HAP-1 (cell line): ENCODE results near the gene DIO1.
A peak's percentile ranks its signal among the peaks of the same experiment; 100 is the strongest.

ENCODE experiments used
- DNase-seq, 2 experiments: peaks; one replicate each; pipeline ENCODE4 v3.0.0-alpha.2; 2016 to 2020; ENCODE audit warnings: low spot score in 2 of 2
- H3K27me3 ChIP-seq: fragments of 250-450 bp; sonication (Bioruptor Pico); 2 replicates; pipeline ENCODE4 v1.5.1; 2020; ENCODE audit warnings: low read depth, mild to moderate bottlenecking, moderate library complexity
- H3K36me3 ChIP-seq: fragments of 250-450 bp; sonication (Bioruptor Pico); replicated peaks from 2 replicates; pipeline ENCODE4 v1.5.1; 2020; ENCODE audit warnings: mild to moderate bottlenecking
- H3K4me1 ChIP-seq: fragments of 250-450 bp; sonication (Bioruptor Pico); 2 replicates; pipeline ENCODE4 v1.5.1; 2020; ENCODE audit warnings: mild to moderate bottlenecking
- H3K4me3 ChIP-seq: fragments of 250-450 bp; sonication (Bioruptor Pico); 2 replicates; pipeline ENCODE4 v1.5.1; 2020; ENCODE audit warnings: mild to moderate bottlenecking, moderate library complexity
- H3K9me3 ChIP-seq: fragments of 250-450 bp; sonication (Bioruptor Pico); 2 replicates; pipeline ENCODE4 v1.5.1; 2020; ENCODE audit warnings: mild to moderate bottlenecking, moderate library complexity
- in situ Hi-C: fragments of 300-500 bp; cut with MboI; formaldehyde crosslinking; loops from 3 replicates; pipeline ENCODE4 v1.14.3; 2020; ENCODE audit warnings: low sequenced_read_pairs, inconsistent platforms, mixed read lengths

DIO1 gene

GRCh38 chr1:53936430-53936829 is 42.4 kb downstream of the DIO1 start:
- Histone ChIP-seq H3K9me3 (no peaks in the 10 kb centered on the region), H3K4me1 (no peaks in the 10 kb centered on the region), H3K36me3 (no peaks in the 10 kb centered on the region), H3K4me3 (no peak overlapping the region), H3K27me3 (no peaks in the 10 kb centered on the region)
- DNase-seq = no peak
- in situ Hi-C loops = no loop called here

- H3K9me3 ChIP-seq = no peaks in the 10 kb centered on the region
- no peaks in the 10 kb centered on the region for H3K27me3 ChIP-seq
- no peaks in the 10 kb centered on the region for H3K36me3 ChIP-seq
- H3K4me3 ChIP-seq = no peak overlapping the region
- H3K4me1 ChIP-seq = no peaks in the 10 kb centered on the region
- in situ Hi-C loops = no loop called here
- DNase-seq = no peak
Observed at GRCh38 chr1:53938136-53938830, 44.3 kb downstream of the DIO1 start.

- in situ Hi-C loops = no loop called here
- Histone ChIP-seq H3K9me3 (no peaks in the 10 kb centered on the region), H3K36me3 (no peaks in the 10 kb centered on the region), H3K4me3 (no peak overlapping the region), H3K4me1 (peaks cover 9% of the 10 kb centered on the region), H3K27me3 (no peaks in the 10 kb centered on the region)
- no peak for DNase-seq
Observed at GRCh38 chr1:53942127-53942957, 48.4 kb downstream of the DIO1 start.

GRCh38 chr1:53943090-53943489 is 49.1 kb downstream of the DIO1 start:
- Histone ChIP-seq H3K4me3 (no peak overlapping the region), H3K4me1 (peaks cover 14% of the 10 kb centered on the region), H3K36me3 (no peaks in the 10 kb centered on the region), H3K27me3 (no peaks in the 10 kb centered on the region), H3K9me3 (no peaks in the 10 kb centered on the region)
- in situ Hi-C loops = no loop called here
- no peak for DNase-seq

GRCh38 chr1:53943490-53944043 is 49.6 kb downstream of the DIO1 start:
- no peaks in the 10 kb centered on the region for H3K9me3 ChIP-seq
- H3K36me3 ChIP-seq = no peaks in the 10 kb centered on the region
- in situ Hi-C loops = no loop called here
- no peak overlapping the region for H3K4me3 ChIP-seq
- DNase-seq = no peak
- H3K27me3 ChIP-seq = no peaks in the 10 kb centered on the region
- peaks cover 17% of the 10 kb centered on the region for H3K4me1 ChIP-seq

- in situ Hi-C loops = no loop called here
- H3K4me1 ChIP-seq = peaks cover 19% of the 10 kb centered on the region
- H3K36me3 ChIP-seq = no peaks in the 10 kb centered on the region; the same call in 1 of the 2 replicates
- DNase-seq = peak in 1 of 2 experiments; percentile 25
- H3K9me3 ChIP-seq = no peaks in the 10 kb centered on the region
- H3K27me3 ChIP-seq = no peaks in the 10 kb centered on the region
- H3K4me3 ChIP-seq = peak overlapping the region; percentile 91
Observed at GRCh38 chr1:53944469-53945182, 50.6 kb downstream of the DIO1 start.

- no peaks in the 10 kb centered on the region for H3K9me3 ChIP-seq
- in situ Hi-C loops = no loop called here
- peak overlapping the region; percentile 91 for H3K4me3 ChIP-seq
- peaks cover 19% of the 10 kb centered on the region for H3K4me1 ChIP-seq
- peak in 1 of 2 experiments; percentile 44 for DNase-seq
- no peaks in the 10 kb centered on the region; the same call in 1 of the 2 replicates for H3K36me3 ChIP-seq
- H3K27me3 ChIP-seq = no peaks in the 10 kb centered on the region
Observed at GRCh38 chr1:53945183-53945432, 51.1 kb downstream of the DIO1 start.

- peaks cover 24% of the 10 kb centered on the region for H3K4me1 ChIP-seq
- no peaks in the 10 kb centered on the region for H3K9me3 ChIP-seq
- H3K27me3 ChIP-seq = no peaks in the 10 kb centered on the region
- H3K36me3 ChIP-seq = no peaks in the 10 kb centered on the region; the same call in 1 of the 2 replicates
- H3K4me3 ChIP-seq = peak within 1 kb of the TSS; percentile 91
- peak; percentile 87 to 97 for DNase-seq
- in situ Hi-C loops = no loop called here
Observed at GRCh38 chr1:53945433-53946251, 51.7 kb downstream of the DIO1 start, which contains the start of gene IFT25. Gene IFT25 (minus strand): TSS chr1:53945699. CDS start chr1:53940082, 5,617 bp downstream.

- in situ Hi-C loops = no loop called here
- Histone ChIP-seq H3K4me3 (peak within 1 kb of the TSS; percentile 91), H3K36me3 (no peaks in the 10 kb centered on the region; the same call in 1 of the 2 replicates), H3K4me1 (peaks cover 30% of the 10 kb centered on the region), H3K9me3 (no peaks in the 10 kb centered on the region), H3K27me3 (no peaks in the 10 kb centered on the region)
- DNase-seq = no peak
Observed at GRCh38 chr1:53946252-53947171, 52.5 kb downstream of the DIO1 start, which contains the start of gene LRRC42. Gene LRRC42 (plus strand): TSS chr1:53946350. CDS start chr1:53952000, 5,650 bp downstream.

- in situ Hi-C loops = no loop called here
- Histone ChIP-seq H3K4me1 (peaks cover 30% of the 10 kb centered on the region), H3K9me3 (no peaks in the 10 kb centered on the region), H3K36me3 (peaks cover 6% of the 10 kb centered on the region), H3K4me3 (peak overlapping the region; percentile 91), H3K27me3 (no peaks in the 10 kb centered on the region)
- DNase-seq = no peak
Observed at GRCh38 chr1:53947172-53947907, 53.4 kb downstream of the DIO1 start.

GRCh38 chr1:53948291-53948690 is 54.3 kb downstream of the DIO1 start:
- peaks cover 14% of the 10 kb centered on the region for H3K36me3 ChIP-seq
- no peak for DNase-seq
- in situ Hi-C loops = no loop called here
- peaks cover 30% of the 10 kb centered on the region for H3K4me1 ChIP-seq
- no peaks in the 10 kb centered on the region for H3K9me3 ChIP-seq
- no peak overlapping the region for H3K4me3 ChIP-seq
- H3K27me3 ChIP-seq = no peaks in the 10 kb centered on the region
